Hair follicle dermal papilla cell (primary cell): Measurements from ENCODE around the gene TCF23. TPM values are rescaled to one million over a fixed set of nuclear protein-coding genes. Genes with fewer than 3 reads are reported as not detected.

Experiments
- total RNA-seq: library from RNA; depleted of rRNA; stranded (reverse); fragments of >200 nt; gene quantifications from 2 replicates; pipeline ENCODE4 v1.2.3, GENCODE V29; 2012

The TCF23 gene
- not detected in 2 replicates for total RNA-seq

DNA sequence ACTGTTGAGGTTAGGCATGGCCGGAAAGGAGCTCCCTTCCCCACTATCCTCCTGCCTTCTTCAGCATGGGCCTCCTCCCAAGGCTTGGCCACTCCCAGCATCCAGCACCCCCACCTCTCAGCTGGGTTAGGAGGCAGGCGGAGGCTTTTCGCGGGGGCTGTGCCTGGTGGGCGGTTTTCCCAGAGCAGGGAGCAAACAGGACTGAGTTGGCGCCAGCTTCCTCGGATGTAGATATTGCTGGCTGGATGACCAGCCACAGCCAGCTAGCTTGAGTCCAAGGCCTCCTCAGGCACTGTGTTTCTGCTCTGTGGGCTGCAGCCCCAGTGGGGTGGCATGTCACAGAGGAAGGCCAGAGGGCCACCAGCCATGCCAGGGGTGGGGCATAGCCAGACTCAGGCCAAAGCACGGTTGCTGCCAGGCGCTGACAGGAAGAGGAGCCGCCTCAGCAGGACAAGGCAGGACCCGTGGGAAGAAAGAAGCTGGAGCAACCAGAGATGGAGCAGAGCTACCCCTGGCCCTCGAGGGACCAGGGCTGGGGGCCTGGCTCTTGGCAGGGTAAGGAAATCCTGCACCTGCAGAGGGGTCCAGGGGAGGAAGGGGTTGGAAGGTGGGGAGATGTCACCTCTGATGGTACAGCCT is at the start of gene TCF23:
Gene TCF23, plus strand, starts transcription at position 204 of the 639 bp plus-strand sequence. Its CDS starts 130 bp downstream, at position 334.

DNA sequence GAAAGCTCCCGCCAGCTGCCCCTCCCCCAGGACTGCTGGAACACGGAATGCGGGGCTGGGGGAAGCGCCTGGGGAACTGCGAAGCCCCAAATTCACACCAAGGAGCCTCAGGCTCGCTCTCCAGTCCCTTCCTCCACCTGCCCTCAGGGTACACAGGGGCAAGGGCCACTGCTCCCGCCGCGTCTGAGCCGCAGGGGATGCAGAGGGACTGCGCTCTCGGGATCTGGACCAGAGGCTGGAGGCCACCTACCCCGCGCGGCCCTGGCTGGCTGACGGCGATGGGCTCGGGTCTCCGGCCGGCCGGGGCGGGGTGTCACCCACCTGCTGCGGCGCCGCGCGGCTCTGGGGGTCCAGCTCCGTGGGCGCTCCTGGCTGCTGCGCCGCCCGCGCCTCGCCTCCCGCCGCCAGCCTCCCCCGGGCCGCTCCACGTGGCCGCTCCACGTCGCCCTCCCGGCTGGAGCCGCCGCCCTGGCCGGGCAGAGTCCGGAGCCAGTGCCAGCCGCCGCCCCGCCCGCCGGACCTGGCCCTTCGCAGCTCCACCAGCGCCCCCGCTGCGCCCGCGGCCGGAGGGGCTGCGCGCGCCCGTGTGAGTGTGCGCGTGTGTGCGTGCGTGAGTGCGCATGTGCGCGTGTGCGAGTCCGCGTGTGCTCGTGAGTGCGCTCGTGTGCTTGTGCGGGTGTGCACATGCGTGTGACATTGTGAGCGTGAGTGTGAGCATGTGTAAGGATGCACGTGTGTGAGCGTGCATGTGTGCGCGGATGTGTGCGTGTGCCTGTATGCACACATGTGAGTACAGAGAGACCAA is 30.1 kb upstream of the TCF23 start, which contains the start of gene CGREF1:
Gene CGREF1, minus strand, starts transcription at position 604 of the 805 bp plus-strand sequence. CDS start 14,762 bp downstream, outside the sequence.

DNA sequence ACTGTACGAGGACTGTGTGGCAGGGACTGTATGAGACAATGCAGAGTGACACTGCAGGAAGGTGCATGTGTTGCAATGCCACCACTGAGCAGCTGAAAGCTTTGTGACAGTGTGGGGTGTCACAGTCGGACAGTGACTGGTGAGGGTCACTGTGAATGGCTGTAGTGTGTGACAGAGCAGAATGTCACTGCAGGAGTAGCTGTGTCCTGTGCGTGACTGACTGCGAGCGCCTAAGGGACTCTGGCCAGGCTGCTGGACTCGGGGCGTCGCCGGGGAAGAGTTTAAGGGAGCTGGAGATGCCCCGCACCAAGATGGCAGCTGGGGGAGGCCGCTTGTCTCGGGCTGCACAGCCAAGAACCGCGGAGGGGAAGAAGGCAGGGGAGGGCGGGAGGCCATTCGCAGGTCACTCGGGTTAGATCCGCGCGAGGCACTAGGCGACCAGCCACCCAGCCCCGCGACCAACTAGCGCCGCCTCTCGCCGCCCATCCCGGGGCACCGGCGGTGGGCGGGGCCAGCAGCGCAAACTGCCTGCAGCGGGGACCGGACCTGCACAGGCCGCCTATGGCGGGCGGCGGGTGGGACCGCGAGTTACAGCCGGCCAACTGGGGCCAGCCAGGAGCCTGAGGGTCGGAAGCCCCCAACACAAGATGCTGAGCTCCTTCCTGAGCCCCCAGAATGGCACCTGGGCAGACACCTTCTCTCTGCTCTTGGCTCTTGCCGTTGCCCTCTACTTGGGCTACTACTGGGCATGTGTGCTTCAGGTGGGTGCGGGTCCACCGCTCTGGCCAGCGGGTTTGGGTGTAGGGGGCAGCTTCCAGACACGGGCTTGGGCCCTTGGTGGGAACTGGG is 25.3 kb upstream of the TCF23 start, which contains the start of gene ABHD1:
Gene ABHD1, plus strand, starts transcription at position 514 of the 849 bp plus-strand sequence. Its CDS starts 134 bp downstream, at position 648.

DNA sequence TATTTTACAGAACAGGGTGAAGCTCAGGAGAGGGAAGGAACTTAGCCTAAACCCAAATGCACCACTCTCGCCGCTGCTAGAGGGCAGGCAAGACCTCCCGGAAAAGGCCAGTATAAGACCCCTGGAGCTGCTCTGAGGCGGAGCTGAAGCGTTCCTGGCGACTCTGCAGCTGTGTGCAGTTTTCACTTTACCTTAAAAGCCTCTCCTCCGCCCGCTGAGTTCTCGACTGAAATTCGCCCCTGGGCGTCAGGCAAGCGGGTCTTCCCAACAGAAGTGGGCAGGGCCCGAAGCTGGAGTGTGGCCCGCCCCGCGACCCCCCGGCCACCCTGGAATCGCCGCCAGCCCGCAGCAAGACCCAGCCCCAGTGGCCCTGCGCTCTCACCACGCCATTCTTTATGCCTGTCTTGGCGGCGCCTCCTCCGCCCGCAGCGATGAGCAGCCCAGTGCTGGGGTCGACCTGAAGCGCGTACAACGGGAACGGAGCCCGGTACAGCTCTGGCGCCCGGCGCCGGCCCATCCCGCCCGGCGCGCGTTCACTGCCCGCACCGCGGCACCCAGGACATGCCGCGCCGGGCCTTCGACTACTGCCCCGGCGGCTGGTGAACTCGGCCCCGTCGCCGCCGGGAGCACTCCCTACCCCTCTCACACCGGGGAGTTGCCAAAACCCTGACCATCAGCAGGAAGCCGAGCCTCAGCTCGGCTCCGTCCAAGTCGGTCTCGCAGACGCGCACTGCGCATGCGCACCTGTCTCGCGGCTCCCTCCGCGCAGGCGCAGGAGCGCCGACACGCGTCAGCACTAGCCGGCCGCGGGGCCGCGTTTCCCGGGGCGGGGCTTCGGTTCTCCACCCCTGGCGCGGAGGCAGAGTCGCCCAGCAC is 14.7 kb upstream of the TCF23 start, which contains the start of gene PREB:
Gene PREB, minus strand, starts transcription at position 732 of the 876 bp plus-strand sequence. Its CDS starts 215 bp downstream, at position 517.

DNA sequence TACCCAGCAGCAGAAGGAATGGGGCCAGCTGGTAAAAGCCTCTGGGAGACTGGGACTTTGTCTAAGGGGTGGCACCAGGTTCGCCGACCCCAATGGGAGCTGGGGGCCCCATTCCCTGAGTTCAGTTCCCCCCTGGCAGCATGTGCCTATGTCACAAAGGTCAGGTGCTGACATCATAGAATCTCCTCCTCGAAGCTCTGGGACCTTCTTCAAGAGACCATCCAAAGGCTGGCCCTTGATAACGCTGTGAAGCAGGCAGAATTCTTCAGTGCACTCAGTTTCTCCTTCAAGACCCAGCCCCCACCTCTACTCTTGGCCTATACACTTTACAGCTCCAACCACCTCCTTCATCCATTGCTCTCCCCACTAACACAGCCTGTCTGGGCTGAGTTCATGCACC is 9.5 kb upstream of the TCF23 start, which contains the start of gene PRR30:
Gene PRR30, minus strand, starts transcription at position 101 of the 400 bp plus-strand sequence. CDS start 1,081 bp downstream, outside the sequence.

Other genes starting within 250 kb of the TCF23 start
- 3.4 and 6.0 TPM in 2 replicates for gene MAPRE3, start 178.4 kb upstream of the TCF23 start, total RNA-seq
- gene TMEM214, start 116.0 kb upstream of the TCF23 start, total RNA-seq, result 65.7 and 77.4 TPM in 2 replicates
- gene AGBL5, start 97.3 kb upstream of the TCF23 start, total RNA-seq, result 28.9 and 29.5 TPM in 2 replicates
- 145 and 193 TPM in 2 replicates for gene OST4, start 77.3 kb upstream of the TCF23 start, total RNA-seq
- 147 and 151 TPM in 2 replicates for gene EMILIN1, start 70.4 kb upstream of the TCF23 start, total RNA-seq
- gene KHK, start 62.2 kb upstream of the TCF23 start, total RNA-seq, result 0.32 and 0.36 TPM in 2 replicates
- gene CGREF1, start 29.9 kb upstream of the TCF23 start, total RNA-seq, result 1.5 and 1.9 TPM in 2 replicates
- 0.24 TPM in 1 of 2 replicates, not detected in the other for gene ABHD1, start 25.2 kb upstream of the TCF23 start, total RNA-seq
- gene PREB, start 14.4 kb upstream of the TCF23 start, total RNA-seq, result 43.2 and 45.2 TPM in 2 replicates
- not detected in 2 replicates for gene PRR30, start 9.6 kb upstream of the TCF23 start, total RNA-seq
- 153 TPM in 2 replicates for gene ATRAID, start 63.0 kb downstream of the TCF23 start, total RNA-seq
- 17.0 and 19.8 TPM in 2 replicates for gene SLC5A6, start 63.3 kb downstream of the TCF23 start, total RNA-seq
- 33.2 and 44.8 TPM in 2 replicates for gene CAD, start 68.4 kb downstream of the TCF23 start, total RNA-seq
- gene SLC30A3, start 114.0 kb downstream of the TCF23 start, total RNA-seq, result not detected in 2 replicates
- not detected in 2 replicates for gene DNAJC5G, start 126.4 kb downstream of the TCF23 start, total RNA-seq
- gene TRIM54, start 133.4 kb downstream of the TCF23 start, total RNA-seq, result not detected in 2 replicates
- gene UCN, start 159.4 kb downstream of the TCF23 start, total RNA-seq, result 0.81 and 0.85 TPM in 2 replicates
- 75.6 and 80.8 TPM in 2 replicates for gene MPV17, start 174.1 kb downstream of the TCF23 start, total RNA-seq
- 29.7 and 32.4 TPM in 2 replicates for gene GTF3C2, start 207.8 kb downstream of the TCF23 start, total RNA-seq
- gene EIF2B4, start 221.3 kb downstream of the TCF23 start, total RNA-seq, result 27.8 and 29.9 TPM in 2 replicates
- 161 and 169 TPM in 2 replicates for gene SNX17, start 221.6 kb downstream of the TCF23 start, total RNA-seq
- 11.8 and 14.1 TPM in 2 replicates for gene ZNF513, start 231.7 kb downstream of the TCF23 start, total RNA-seq